Fibroblast of lung (primary cell): Measurements from ENCODE around the gene GSN. TPM values are rescaled to one million over a fixed set of nuclear protein-coding genes. Genes with fewer than 3 reads are reported as not detected.

ENCODE experiments used
- DNase-seq, 2 donors: peaks; one replicate each; pipeline versions ENCODE4 v3.0.0 to v3.0.0-alpha.2; 2010; ENCODE audit warnings: low read depth in 2 of 2
- H2AFZ ChIP-seq: 2 replicates; pipeline ENCODE4 v1.5.1; 2012; ENCODE audit warnings: low read length, control low read depth, inconsistent platforms
- H3K27ac ChIP-seq: 2 replicates; pipeline ENCODE4 v1.5.1; 2011; ENCODE audit warnings: low read length, control low read depth; ENCODE audit not compliant: insufficient read depth
- H3K27me3 ChIP-seq: 2 replicates; pipeline ENCODE4 v1.5.1; 2011; ENCODE audit warnings: mild to moderate bottlenecking, low read length; ENCODE audit not compliant: control insufficient read depth, insufficient read depth
- H3K36me3 ChIP-seq: 2 replicates; pipeline ENCODE4 v1.5.1; 2011; ENCODE audit warnings: low read length; ENCODE audit not compliant: control insufficient read depth, insufficient read depth
- H3K4me1 ChIP-seq: 2 replicates; pipeline ENCODE4 v1.5.1; 2011; ENCODE audit warnings: low read length; ENCODE audit not compliant: control insufficient read depth, insufficient read depth; ENCODE audit errors: extremely low read depth
- H3K4me2 ChIP-seq: 2 replicates; pipeline ENCODE4 v1.5.1; 2011; ENCODE audit warnings: low read length, control low read depth; ENCODE audit not compliant: insufficient read depth; ENCODE audit errors: extremely low read depth
- H3K4me3 ChIP-seq, 4 experiments: fragments of 200-600 bp in 1 of 4; sonication (generic) in 1 of 4; replicated peaks in 1 of 4; 2 replicates each; pipeline ENCODE4 v1.5.1; 2011 to 2016; ENCODE audit warnings: low read length in 4 of 4, low read depth in 3 of 4, mild to moderate bottlenecking in 3 of 4, control low read depth in 2 of 4, inconsistent platforms in 1 of 4, mixed read lengths in 1 of 4; ENCODE audit not compliant: insufficient read depth in 1 of 4; ENCODE audit errors: control extremely low read depth in 1 of 4
- H3K79me2 ChIP-seq: 2 replicates; pipeline ENCODE4 v1.5.1; 2012; ENCODE audit warnings: mild to moderate bottlenecking, low read length, inconsistent platforms; ENCODE audit not compliant: control insufficient read depth, insufficient read depth
- H3K9ac ChIP-seq: 2 replicates; pipeline ENCODE4 v1.5.1; 2011; ENCODE audit warnings: mild to moderate bottlenecking, low read length, control low read depth; ENCODE audit not compliant: insufficient read depth
- H3K9me3 ChIP-seq: 2 replicates; pipeline ENCODE4 v1.5.1; 2012; ENCODE audit warnings: low read depth, low read length; ENCODE audit not compliant: control insufficient read depth, insufficient read depth
- H4K20me1 ChIP-seq: 2 replicates; pipeline ENCODE4 v1.5.1; 2011; ENCODE audit warnings: low read length; ENCODE audit not compliant: control insufficient read depth, insufficient read depth; ENCODE audit errors: extremely low read depth
- EZH2 ChIP-seq: IDR thresholded peaks from 2 replicates; pipeline ENCODE4 v1.5.1; 2012; ENCODE audit warnings: low read length, control low read depth, mild to moderate bottlenecking; ENCODE audit errors: missing control alignments
- polyA plus RNA-seq, 2 donors: library from polyadenylated mRNA; depleted of rRNA in 1 of 2; stranded (reverse) in 1 of 2; unstranded in 1 of 2; fragments of >200 nt; gene quantifications; 2 replicates each; pipeline ENCODE4 v1.2.1, GENCODE V29; 2011 to 2012; ENCODE audit warnings: missing spikeins in 1 of 2
- total RNA-seq: library from RNA; depleted of rRNA; stranded (reverse); fragments of >200 nt; gene quantifications from 2 replicates; pipeline ENCODE4 v1.2.1, GENCODE V29; 2014
- TF ChIP-seq, protein P1 (sequence below), 2 donors: IDR thresholded peaks in 1 of 2; conservative IDR thresholded peaks in 1 of 2; 1 replicate in 1 of 2; 2 replicates in 1 of 2; pipeline ENCODE4 v1.5.1; 2011 to 2012; ENCODE audit warnings: low read length in 2 of 2, control low read depth in 1 of 2, inconsistent platforms in 1 of 2, low read depth in 1 of 2, mild to moderate bottlenecking in 1 of 2

The GSN gene
- total and polyA plus RNA-seq, 2 donors (not counting 1 experiment from before 2014, with no cell fraction given): 432 to 588 TPM

GRCh38 chr9:121220996-121221663 lies 46.8 kb upstream of the GSN start:
- H4K20me1 ChIP-seq: no peaks in the 10 kb centered on the region
- TF ChIP-seq EZH2: no peak
- TF ChIP-seq, protein P1, sequence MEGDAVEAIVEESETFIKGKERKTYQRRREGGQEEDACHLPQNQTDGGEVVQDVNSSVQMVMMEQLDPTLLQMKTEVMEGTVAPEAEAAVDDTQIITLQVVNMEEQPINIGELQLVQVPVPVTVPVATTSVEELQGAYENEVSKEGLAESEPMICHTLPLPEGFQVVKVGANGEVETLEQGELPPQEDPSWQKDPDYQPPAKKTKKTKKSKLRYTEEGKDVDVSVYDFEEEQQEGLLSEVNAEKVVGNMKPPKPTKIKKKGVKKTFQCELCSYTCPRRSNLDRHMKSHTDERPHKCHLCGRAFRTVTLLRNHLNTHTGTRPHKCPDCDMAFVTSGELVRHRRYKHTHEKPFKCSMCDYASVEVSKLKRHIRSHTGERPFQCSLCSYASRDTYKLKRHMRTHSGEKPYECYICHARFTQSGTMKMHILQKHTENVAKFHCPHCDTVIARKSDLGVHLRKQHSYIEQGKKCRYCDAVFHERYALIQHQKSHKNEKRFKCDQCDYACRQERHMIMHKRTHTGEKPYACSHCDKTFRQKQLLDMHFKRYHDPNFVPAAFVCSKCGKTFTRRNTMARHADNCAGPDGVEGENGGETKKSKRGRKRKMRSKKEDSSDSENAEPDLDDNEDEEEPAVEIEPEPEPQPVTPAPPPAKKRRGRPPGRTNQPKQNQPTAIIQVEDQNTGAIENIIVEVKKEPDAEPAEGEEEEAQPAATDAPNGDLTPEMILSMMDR (conservative IDR thresholded peaks at IDR 0.05 in 1 of 2, IDR thresholded peaks at IDR 0.05 in 1 of 2; ENCODE audit: low read depth in 1 of 2, low read length in 2 of 2): no peak
- H3K36me3 ChIP-seq: no peaks in the 10 kb centered on the region
- no peak overlapping the region for H3K4me2 ChIP-seq
- no peak for DNase-seq
- no peaks in the 10 kb centered on the region for H3K9me3 ChIP-seq
- H3K27me3 ChIP-seq: no peaks in the 10 kb centered on the region
- H3K27ac ChIP-seq: no peak overlapping the region
- no peak overlapping the region for H3K4me3 ChIP-seq
- H3K4me1 ChIP-seq: peaks cover 2% of the 10 kb centered on the region
- no peak overlapping the region for H2AFZ ChIP-seq
- H3K9ac ChIP-seq: no peak overlapping the region
- H3K79me2 ChIP-seq: no peaks in the 10 kb centered on the region

DNA sequence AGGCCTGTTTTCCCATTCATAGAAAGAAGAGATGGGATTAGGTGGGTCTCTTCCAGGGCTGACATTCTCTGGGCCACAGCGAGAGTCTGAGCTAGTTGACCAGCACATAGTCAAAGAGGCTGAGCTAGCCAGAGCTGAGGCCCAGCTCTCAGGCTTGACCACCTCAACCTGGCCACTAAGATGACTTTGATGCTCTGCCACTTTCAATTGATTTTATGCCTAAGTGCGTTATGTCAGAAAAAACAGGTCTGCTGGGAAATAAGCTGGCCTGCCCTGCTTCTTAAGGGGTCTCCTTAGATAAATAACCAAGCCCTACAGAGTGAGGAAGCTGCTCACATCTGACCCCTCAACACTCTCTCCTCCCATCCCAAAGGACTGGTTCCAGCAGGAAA lies 46.3 kb upstream of the GSN start:
- Histone ChIP-seq H4K20me1 (no peaks in the 10 kb centered on the region), H3K4me1 (peaks cover 2% of the 10 kb centered on the region), H3K27me3 (no peaks in the 10 kb centered on the region), H3K79me2 (no peaks in the 10 kb centered on the region), H2AFZ (no peak overlapping the region), H3K36me3 (no peaks in the 10 kb centered on the region), H3K9me3 (no peaks in the 10 kb centered on the region), H3K27ac (no peak overlapping the region), H3K4me3 (no peak overlapping the region), H3K9ac (no peak overlapping the region), H3K4me2 (no peak overlapping the region)
- DNase-seq: no peak
- TF ChIP-seq, protein P1 (conservative IDR thresholded peaks at IDR 0.05 in 1 of 2, IDR thresholded peaks at IDR 0.05 in 1 of 2; ENCODE audit: low read depth in 1 of 2, low read length in 2 of 2): no peak
- no peak for TF ChIP-seq EZH2

DNA sequence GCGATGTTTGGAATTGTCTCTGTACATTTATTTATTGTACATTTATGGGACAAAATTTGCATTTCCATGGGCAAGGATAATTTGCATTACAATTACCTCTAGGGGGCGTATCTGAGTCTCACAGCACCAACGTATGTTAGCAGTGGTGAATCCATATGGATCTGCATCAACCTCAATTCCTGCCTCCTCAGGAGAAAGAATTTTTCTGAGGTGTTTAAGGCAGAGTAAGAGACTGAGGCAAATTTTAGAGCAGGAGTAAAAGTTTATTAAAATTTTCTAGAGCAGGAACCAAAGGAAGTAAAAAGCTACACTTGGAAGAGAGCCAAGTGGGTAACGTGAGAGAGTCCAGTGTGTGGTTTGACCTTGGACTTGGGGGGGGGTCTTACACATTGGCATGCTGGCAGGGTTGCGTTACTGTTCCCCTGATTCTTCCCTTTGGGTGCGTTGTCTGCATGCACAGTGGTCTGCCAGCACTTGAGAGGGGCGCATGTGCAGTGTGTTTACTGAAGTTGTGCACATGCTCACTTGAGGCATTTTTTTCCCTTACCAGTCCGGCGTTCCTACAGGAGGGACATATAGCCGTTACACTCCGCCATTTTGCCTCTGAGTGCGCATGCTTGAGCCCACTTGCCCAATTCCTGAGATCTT lies 45.3 kb upstream of the GSN start:
- Histone ChIP-seq H3K4me3 (no peak overlapping the region), H3K27me3 (no peaks in the 10 kb centered on the region), H3K79me2 (no peaks in the 10 kb centered on the region), H2AFZ (no peak overlapping the region), H3K36me3 (no peaks in the 10 kb centered on the region), H3K4me2 (no peak overlapping the region), H3K9me3 (no peaks in the 10 kb centered on the region), H3K27ac (no peak overlapping the region), H4K20me1 (no peaks in the 10 kb centered on the region), H3K9ac (no peak overlapping the region), H3K4me1 (peaks cover 2% of the 10 kb centered on the region)
- peak; percentile 48 to 77 for DNase-seq
- TF ChIP-seq, protein P1 (conservative IDR thresholded peaks at IDR 0.05 in 1 of 2, IDR thresholded peaks at IDR 0.05 in 1 of 2; ENCODE audit: low read depth in 1 of 2, low read length in 2 of 2): peak; percentile 65 to 79
- TF ChIP-seq EZH2: no peak
